OCI-LY7 (cell line): ENCODE results near the gene SWAP70.

Experiments used
- CTCF ChIP-seq: fragments of 200-600 bp; sonication (generic); conservative IDR thresholded peaks from 2 replicates; pipeline ENCODE4 v1.5.1; 2014; ENCODE audit warnings: mild to moderate bottlenecking, antibody characterized with exemption, low read length, moderate library complexity, mixed read lengths
- EZH2phosphoT487 ChIP-seq: fragments of 200-600 bp; sonication (generic); IDR thresholded peaks from 2 replicates; pipeline ENCODE4 v1.6.1; 2018; ENCODE audit warnings: low read depth, borderline replicate concordance, mild to moderate bottlenecking, mixed run types, antibody characterized with exemption, low read length, moderate library complexity, mixed read lengths

- TF ChIP-seq CTCF: no peak
- TF ChIP-seq EZH2phosphoT487: no peak
Observed at GRCh38 chr11:9615031-9615451, 48.8 kb upstream of the SWAP70 start.
